ENCODE measurements around the gene OPRL1. TPM values are rescaled to one million over a fixed set of nuclear protein-coding genes. Genes with fewer than 3 reads are reported as not detected.

The OPRL1 gene
- total and polyA plus RNA-seq, 2 donors (not counting 1 experiment from before 2014, with no cell fraction given) = 0.49 to 4.1 TPM

DNA sequence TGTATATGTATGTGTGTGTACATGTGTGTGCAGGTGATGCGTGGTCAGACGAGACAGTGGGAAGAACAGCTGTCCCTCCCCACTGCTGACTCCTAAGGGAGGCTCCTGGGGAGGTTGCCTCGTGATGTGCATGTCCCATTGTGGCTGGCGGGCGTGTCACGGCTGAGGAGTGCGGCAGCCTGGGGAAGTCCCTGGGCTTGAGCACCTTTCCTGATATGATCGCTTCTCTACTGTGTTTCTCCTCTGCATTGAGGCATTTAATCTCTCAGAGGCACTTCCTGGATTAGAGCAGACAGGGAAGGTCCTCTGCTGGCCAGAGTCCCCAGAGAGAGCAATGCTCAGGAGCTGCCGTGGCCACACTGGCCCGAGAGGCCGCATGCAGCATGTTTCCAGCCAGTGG is 16.0 kb downstream of the OPRL1 start:
- Histone ChIP-seq H3K79me2 (ENCODE audit: control insufficient read depth, insufficient read depth, low read length) (no peaks in the 10 kb centered on the region), H2AFZ (ENCODE audit: low read length) (no peak overlapping the region), H3K4me3 (replicated peaks in 1 of 4; ENCODE audit: control extremely low read depth in 1 of 4, insufficient read depth in 1 of 4, low read depth in 3 of 4, low read length in 4 of 4) (no peak overlapping the region), H4K20me1 (ENCODE audit: control insufficient read depth, extremely low read depth, insufficient read depth, low read length) (no peaks in the 10 kb centered on the region), H3K9me3 (ENCODE audit: control insufficient read depth, insufficient read depth, low read depth, low read length) (no peaks in the 10 kb centered on the region), H3K9ac (ENCODE audit: insufficient read depth, low read length) (no peak overlapping the region), H3K4me2 (ENCODE audit: extremely low read depth, insufficient read depth, low read length) (no peak overlapping the region), H3K27me3 (ENCODE audit: control insufficient read depth, insufficient read depth, low read length) (peaks cover 8% of the 10 kb centered on the region), H3K4me1 (ENCODE audit: control insufficient read depth, extremely low read depth, insufficient read depth, low read length) (no peaks in the 10 kb centered on the region), H3K27ac (ENCODE audit: insufficient read depth, low read length) (no peak overlapping the region), H3K36me3 (ENCODE audit: control insufficient read depth, insufficient read depth, low read length) (no peaks in the 10 kb centered on the region)
- TF ChIP-seq EZH2 (IDR thresholded peaks at IDR 0.05; ENCODE audit: low read length, missing control alignments) (no peak), CTCF (conservative IDR thresholded peaks at IDR 0.05 in 1 of 2, IDR thresholded peaks at IDR 0.05 in 1 of 2; ENCODE audit: low read depth in 1 of 2, low read length in 2 of 2) (no peak)
- no peak for DNase-seq (ENCODE audit: low read depth in 2 of 2)

DNA sequence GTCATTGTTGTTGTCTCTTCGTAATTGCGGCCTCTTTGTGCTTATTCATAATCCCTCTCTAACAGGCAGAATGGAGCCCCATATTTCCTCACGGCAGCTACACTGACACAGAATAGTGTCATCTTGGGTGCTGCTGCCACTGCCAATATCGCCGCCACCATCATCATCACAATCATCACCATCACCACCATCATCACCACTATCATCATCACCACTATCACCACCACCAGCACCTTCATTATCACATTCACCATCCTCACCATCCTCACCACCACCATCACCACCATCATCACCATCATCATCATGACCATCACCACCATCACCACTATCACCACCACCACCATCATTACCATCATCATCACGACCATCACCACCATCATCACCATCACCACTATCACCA is 16.7 kb downstream of the OPRL1 start:
- H3K27me3 ChIP-seq (ENCODE audit: control insufficient read depth, insufficient read depth, low read length) = peaks cover 14% of the 10 kb centered on the region
- H3K79me2 ChIP-seq (ENCODE audit: control insufficient read depth, insufficient read depth, low read length) = no peaks in the 10 kb centered on the region
- H4K20me1 ChIP-seq (ENCODE audit: control insufficient read depth, extremely low read depth, insufficient read depth, low read length) = no peaks in the 10 kb centered on the region
- no peak overlapping the region for H2AFZ ChIP-seq (ENCODE audit: low read length)
- H3K36me3 ChIP-seq (ENCODE audit: control insufficient read depth, insufficient read depth, low read length) = no peaks in the 10 kb centered on the region
- no peak overlapping the region for H3K9ac ChIP-seq (ENCODE audit: insufficient read depth, low read length)
- no peaks in the 10 kb centered on the region for H3K9me3 ChIP-seq (ENCODE audit: control insufficient read depth, insufficient read depth, low read depth, low read length)
- no peak for DNase-seq (ENCODE audit: low read depth in 2 of 2)
- H3K27ac ChIP-seq (ENCODE audit: insufficient read depth, low read length) = no peak overlapping the region
- H3K4me1 ChIP-seq (ENCODE audit: control insufficient read depth, extremely low read depth, insufficient read depth, low read length) = no peaks in the 10 kb centered on the region
- no peak overlapping the region for H3K4me3 ChIP-seq (replicated peaks in 1 of 4; ENCODE audit: control extremely low read depth in 1 of 4, insufficient read depth in 1 of 4, low read depth in 3 of 4, low read length in 4 of 4)
- TF ChIP-seq CTCF (conservative IDR thresholded peaks at IDR 0.05 in 1 of 2, IDR thresholded peaks at IDR 0.05 in 1 of 2; ENCODE audit: low read depth in 1 of 2, low read length in 2 of 2) (no peak), EZH2 (IDR thresholded peaks at IDR 0.05; ENCODE audit: low read length, missing control alignments) (no peak)
- H3K4me2 ChIP-seq (ENCODE audit: extremely low read depth, insufficient read depth, low read length) = no peak overlapping the region

GRCh38 chr20:64098471-64099013 is 18.7 kb downstream of the OPRL1 start:
- Histone ChIP-seq H3K36me3 (ENCODE audit: control insufficient read depth, insufficient read depth, low read length) (no peaks in the 10 kb centered on the region), H4K20me1 (ENCODE audit: control insufficient read depth, extremely low read depth, insufficient read depth, low read length) (no peaks in the 10 kb centered on the region), H3K9ac (ENCODE audit: insufficient read depth, low read length) (no peak overlapping the region), H3K4me3 (replicated peaks in 1 of 4; ENCODE audit: control extremely low read depth in 1 of 4, insufficient read depth in 1 of 4, low read depth in 3 of 4, low read length in 4 of 4) (no peak overlapping the region), H3K4me1 (ENCODE audit: control insufficient read depth, extremely low read depth, insufficient read depth, low read length) (no peaks in the 10 kb centered on the region), H3K9me3 (ENCODE audit: control insufficient read depth, insufficient read depth, low read depth, low read length) (no peaks in the 10 kb centered on the region), H3K4me2 (ENCODE audit: extremely low read depth, insufficient read depth, low read length) (no peak overlapping the region), H3K27ac (ENCODE audit: insufficient read depth, low read length) (no peak overlapping the region), H3K27me3 (ENCODE audit: control insufficient read depth, insufficient read depth, low read length) (peaks cover 25% of the 10 kb centered on the region), H2AFZ (ENCODE audit: low read length) (no peak overlapping the region), H3K79me2 (ENCODE audit: control insufficient read depth, insufficient read depth, low read length) (no peaks in the 10 kb centered on the region)
- DNase-seq (ENCODE audit: low read depth in 2 of 2) = no peak
- no peak for TF ChIP-seq EZH2 (IDR thresholded peaks at IDR 0.05; ENCODE audit: low read length, missing control alignments)
- no peak for TF ChIP-seq CTCF (conservative IDR thresholded peaks at IDR 0.05 in 1 of 2, IDR thresholded peaks at IDR 0.05 in 1 of 2; ENCODE audit: low read depth in 1 of 2, low read length in 2 of 2)
